GM20431 (cell line): ENCODE measurements around the gene RPS6KA3.

Experiments
- in situ Hi-C: fragments of 300-500 bp; cut with MseI, MboI; formaldehyde crosslinking; loops from one replicate; pipeline ENCODE4 v1.15.0; 2020; ENCODE audit warnings: low sequenced_read_pairs; ENCODE audit not compliant: unreplicated experiment

The RPS6KA3 gene

GRCh38 chrX:20266810-20267606 is at the start of gene RPS6KA3:
RPS6KA3 (minus strand) TSS chrX:20266909; CDS start chrX:20266632, 277 bp downstream.
- in situ Hi-C loops: no loop called here

- in situ Hi-C loops: no loop called here
Observed at GRCh38 chrX:20315140-20315539, 48.4 kb upstream of the RPS6KA3 start.

- in situ Hi-C loops: no loop called here
Observed at GRCh38 chrX:20313899-20314298, 47.2 kb upstream of the RPS6KA3 start.

- in situ Hi-C loops: no loop called here
Observed at GRCh38 chrX:20312018-20312417, 45.3 kb upstream of the RPS6KA3 start.

DNA sequence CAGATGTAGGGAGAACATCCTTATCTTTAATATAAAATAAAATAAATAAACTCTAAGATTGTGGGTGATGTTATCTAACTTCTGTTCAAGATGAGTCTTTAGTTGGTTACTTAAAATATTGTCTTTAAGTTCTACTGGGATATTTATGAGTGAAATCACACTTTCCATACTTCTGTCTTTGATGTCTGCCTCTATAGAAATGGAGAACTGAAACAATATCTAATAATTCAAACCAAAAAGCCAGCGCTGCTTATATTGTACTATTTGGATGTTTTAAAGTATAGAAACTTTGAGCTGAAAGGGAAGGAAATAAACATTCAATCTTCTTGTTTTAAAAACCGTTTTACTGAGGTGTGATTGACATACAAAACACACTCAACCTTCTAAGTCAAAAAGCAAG is 44.8 kb upstream of the RPS6KA3 start:
- in situ Hi-C loops: no loop called here

DNA sequence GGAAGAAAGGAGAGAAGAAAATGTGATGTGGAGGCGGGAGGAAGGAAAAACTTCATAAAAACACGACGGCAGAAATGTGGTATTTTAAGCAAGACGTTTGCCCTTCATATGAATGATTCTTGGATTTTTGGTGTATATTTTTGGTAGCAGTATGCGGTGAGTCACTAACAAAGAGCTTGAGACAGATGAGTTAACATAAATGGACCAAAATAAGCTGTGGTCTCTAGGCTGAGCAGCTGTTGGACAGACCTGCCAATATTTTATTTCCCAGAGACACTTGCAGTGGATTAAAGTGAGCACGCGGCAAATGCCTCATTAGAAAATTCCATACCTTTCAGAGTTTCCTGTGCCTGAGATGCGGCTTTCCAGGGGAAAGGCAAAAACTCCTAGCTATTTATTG is 43.1 kb upstream of the RPS6KA3 start:
- in situ Hi-C loops: no loop called here

DNA sequence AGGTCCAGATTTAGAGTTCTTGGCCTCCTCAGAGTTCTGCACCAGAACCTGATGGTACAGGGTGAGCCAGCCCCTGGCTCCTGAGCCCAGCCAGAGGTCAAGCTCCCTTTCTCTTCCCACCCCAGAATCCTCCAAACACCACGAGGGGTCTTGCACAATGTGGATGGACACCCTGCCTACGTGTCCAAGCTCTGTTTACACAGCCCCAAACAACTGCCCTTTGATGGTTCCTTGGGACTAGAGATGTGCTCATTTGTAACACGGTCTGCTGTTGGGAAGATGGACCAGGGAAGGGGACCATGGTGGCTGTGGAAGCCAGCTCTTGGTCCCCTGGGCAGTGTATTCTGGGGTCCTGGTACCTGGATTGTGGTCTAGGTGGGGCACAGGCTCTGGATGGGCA is 40.0 kb upstream of the RPS6KA3 start:
- in situ Hi-C loops: no loop called here

DNA sequence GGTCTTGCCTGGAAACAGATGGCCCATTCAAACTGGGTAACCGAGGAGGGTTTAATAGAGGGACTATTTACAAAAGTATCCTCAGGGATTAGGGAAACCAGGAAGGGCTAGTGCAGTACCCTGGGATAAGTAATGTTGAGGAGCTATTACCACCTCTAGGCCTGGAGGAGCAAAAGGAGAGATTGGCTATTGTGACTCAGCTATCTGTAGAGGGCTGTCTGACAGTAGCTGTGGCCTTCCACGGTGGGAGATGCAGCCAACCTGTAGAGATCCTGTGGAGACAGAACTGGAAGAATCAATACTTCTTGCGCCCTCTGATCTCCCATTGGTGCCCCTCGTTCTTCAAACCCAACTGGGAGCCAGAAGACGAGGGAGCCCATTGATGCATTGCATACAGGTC is 34.1 kb upstream of the RPS6KA3 start:
- in situ Hi-C loops: no loop called here

GRCh38 chrX:20294957-20295356 is 28.2 kb upstream of the RPS6KA3 start:
- in situ Hi-C loops: no loop called here

GRCh38 chrX:20294284-20294683 is 27.6 kb upstream of the RPS6KA3 start:
- in situ Hi-C loops: no loop called here

DNA sequence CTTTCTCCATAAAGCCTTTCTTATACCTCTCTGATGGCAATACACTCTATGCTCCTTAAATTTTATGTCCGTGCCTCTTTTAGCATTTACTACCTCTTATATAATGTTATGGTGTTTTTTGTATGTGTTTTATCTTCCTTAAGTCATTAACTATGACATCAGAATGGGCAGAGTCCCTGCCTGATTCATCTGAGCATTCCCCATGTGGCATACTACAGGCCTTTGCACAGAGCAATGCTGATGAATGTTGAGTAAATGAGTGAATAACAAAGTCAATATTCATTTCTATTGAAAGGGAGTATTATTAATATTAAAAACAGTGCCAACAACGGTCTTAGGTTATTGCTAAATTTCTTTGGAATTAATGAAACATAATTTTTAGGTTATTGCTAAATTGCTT is 18.8 kb upstream of the RPS6KA3 start:
- in situ Hi-C loops: no loop called here

DNA sequence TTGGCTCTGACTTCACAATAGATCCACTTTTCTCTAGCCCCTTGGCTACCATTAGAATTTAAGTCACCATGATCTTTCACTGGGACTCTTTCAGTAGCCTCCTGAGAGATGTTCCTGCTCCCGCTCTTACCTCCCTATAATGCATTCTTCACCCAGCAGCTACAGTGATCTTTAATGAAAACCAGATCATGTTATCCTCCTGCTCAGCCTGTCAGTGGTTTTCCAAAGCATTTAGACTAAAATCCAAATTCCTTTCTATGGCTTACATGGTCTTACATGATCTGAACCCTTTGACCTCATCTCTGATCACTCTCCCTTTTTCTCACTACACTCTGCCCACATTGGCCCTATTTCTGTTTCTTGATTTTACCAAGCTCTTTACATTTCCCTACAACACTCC is 18.3 kb upstream of the RPS6KA3 start:
- in situ Hi-C loops: no loop called here

- in situ Hi-C loops: no loop called here
Observed at GRCh38 chrX:20284444-20284843, 17.7 kb upstream of the RPS6KA3 start.

DNA sequence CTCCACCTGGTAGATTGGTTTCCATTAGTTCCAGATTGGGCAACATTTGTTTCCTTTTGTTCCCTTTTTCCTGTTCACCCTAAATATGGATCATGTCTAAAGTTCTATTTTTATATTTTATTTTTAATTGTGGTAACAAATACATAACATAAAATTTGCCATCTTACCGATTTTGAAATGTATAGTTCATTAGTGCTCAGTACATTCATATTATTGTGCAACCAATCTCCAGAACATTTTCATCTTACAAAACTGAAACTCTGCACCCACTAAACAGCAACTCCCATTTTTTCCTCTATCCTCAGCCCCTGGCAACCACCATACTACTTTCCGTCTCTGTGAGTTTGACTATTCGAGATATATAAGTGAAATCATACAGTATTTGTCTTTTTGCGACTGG is 14.2 kb upstream of the RPS6KA3 start:
- in situ Hi-C loops: no loop called here

GRCh38 chrX:20274121-20274520 is 7.4 kb upstream of the RPS6KA3 start:
- in situ Hi-C loops: no loop called here

DNA sequence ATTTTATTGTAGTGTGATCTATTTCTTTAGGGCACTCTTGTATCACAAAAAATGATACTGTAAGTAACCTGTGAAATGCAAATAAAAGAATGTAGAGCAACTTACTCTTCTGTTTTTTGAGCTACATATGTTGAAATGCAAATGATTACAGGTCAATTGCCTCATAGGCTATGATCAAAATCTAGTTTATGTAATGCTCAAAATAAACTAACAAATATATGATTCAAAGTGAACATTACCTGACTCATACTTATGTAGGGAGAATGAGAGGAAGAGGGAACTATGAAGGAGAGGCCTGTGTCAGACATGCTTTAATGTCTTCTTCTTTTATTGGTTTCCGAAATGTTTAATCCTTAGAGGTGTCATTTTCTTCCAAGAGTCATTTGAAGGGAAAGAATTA is 5.0 kb upstream of the RPS6KA3 start:
- in situ Hi-C loops: no loop called here

- in situ Hi-C loops: no loop called here
Observed at GRCh38 chrX:20271186-20271585, 4.5 kb upstream of the RPS6KA3 start.

DNA sequence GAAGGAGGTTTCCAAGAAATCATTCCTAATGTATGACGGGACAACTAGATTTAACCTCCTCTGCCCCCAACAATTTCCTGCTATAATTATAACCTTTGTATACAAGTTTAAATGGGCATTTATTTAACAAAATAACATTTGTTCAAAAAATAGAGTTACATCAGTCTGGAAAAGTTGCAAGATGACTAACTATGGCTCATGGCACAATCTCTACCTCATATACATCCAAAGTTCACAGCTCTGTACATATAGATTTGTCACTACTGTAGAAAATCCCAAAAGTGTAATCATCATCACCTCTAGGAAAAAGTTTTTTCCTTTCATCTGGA is 3.8 kb upstream of the RPS6KA3 start:
- in situ Hi-C loops: no loop called here

DNA sequence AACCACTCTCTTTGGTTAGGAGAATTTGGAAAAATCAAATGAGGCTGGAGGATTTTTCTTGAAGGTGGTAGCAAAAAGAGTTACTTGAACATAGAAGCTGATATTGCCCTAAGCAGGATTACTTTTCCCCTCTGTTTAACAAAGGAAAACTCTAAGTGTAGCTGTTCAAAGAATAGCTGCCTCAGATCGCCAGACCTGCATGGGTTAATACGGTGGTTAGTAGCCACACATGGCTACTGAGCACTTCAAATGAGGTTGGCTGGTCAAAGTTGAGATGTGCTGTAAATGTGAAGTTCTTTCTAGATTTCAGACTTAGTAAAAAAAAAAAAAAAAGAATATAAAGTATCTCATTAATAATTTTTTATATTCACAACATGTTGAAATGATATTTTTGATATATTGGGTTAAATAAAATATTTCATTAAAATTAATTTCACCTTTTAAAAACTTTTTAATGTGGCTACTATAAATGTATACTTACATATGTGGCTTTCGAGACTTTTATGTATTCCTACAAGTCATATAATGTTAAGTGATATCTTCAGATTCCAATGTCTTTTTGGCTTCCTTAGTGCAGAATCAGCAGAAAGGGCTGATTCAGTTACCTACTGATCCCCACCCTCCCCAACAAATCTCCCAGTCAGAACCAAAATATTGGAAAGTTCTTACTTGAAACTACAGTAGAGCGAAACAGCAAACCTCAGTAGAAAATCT is 3.3 kb upstream of the RPS6KA3 start:
- in situ Hi-C loops: no loop called here

DNA sequence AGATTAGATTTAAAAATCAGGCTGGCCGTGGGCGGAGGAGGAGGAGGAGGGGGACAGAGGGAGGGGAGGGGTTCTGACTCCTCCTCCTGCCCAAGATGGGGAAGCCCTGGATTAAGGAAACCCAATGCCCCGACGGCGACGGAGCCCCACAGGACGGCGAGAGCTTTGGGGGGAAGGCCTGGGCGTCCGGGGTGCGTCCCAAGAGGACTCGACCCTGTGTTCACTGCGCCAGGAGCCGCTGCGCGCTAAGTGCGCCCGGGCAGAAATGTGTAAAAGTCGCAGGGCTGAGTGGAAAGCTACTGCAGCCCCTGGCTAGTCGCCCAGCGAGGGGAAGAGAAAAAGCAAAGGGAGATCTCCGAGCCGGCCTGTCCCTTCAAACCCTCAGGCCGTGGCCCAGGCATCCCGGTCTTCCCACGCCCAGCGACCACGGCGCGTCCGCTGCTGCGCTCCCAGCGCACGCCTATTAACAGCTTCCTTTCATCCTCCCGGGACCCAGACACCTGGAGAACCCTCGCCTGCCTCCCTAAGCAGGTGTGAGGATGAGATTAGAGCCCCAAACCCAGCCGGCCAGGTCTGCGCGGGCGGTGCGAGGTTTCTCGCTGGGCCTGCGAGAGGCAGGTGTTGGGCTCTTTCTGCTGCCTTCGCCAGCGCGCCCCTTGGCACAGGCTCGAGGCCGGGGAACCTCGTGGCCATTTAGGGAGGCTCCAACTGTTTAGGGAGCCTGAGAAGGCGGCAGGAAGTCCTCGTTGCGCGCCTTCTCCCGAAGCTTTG is 1.4 kb upstream of the RPS6KA3 start:
- in situ Hi-C loops: no loop called here

GRCh38 chrX:20267607-20267930 is 860 bp upstream of the RPS6KA3 start:
- in situ Hi-C loops: no loop called here
